ENCODE data around the gene ADGRL4. TPM values are rescaled to one million over a fixed set of nuclear protein-coding genes. Genes with fewer than 3 reads are reported as not detected.

Gene ADGRL4
- total RNA-seq, 1 experiment from 2014 or later = 0.10 TPM

DNA sequence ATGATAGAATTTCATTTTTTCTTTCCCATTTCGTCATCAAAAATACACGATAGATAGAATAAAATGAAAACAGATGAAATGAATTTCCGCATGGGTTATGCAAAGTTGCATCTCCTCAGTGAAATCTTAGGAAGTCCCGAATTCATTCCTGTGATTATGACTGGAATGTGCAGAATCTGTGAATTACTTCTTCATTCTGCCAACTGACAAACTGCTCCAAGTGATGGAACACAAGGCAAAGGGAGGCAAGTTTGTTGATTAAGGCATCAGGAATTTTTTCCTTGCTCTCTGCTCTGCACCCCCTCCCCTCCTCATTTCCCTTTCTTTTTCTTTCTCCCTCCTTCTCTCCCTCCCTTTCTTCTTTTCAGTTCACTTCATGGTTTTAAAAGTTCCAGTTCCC lies 37.0 kb upstream of the ADGRL4 start:
- no peaks in the 10 kb centered on the region for H4K20me1 ChIP-seq (ENCODE audit: insufficient read depth)
- no peaks in the 10 kb centered on the region for H3K9me2 ChIP-seq (ENCODE audit: insufficient read depth)
- no TSS peak for BruUV-seq (replicated peaks)
- ChIA-PET CTCF (no interaction called here), POLR2A (no interaction called here), RAD21 (ENCODE audit: low non-redundant PET in 1 of 2, low total read pairs in 2 of 2, uncharacterized antibody in 2 of 2, unreplicated experiment in 2 of 2) (no interaction called here)
- no peaks in the 10 kb centered on the region for H3K9me3 ChIP-seq (ENCODE audit: control insufficient read depth in 1 of 2, insufficient read depth in 1 of 2, low read depth in 1 of 2, low read length in 2 of 2)
- no peak for TF ChIP-seq CTCF (IDR thresholded peaks at IDR 0.05 in 2 of 3, conservative IDR thresholded peaks at IDR 0.05 in 1 of 3; ENCODE audit: borderline replicate concordance in 1 of 3, insufficient read depth in 1 of 3, low read depth in 2 of 3, low read length in 2 of 3)
- TF ChIP-seq POLR2A (IDR thresholded peaks at IDR 0.05; ENCODE audit: borderline replicate concordance, extremely low read depth, insufficient read depth, insufficient read length) = no peak
- no peak for TF ChIP-seq SP1 (IDR thresholded peaks at IDR 0.05; ENCODE audit: low read depth)
- no peak for TF ChIP-seq ELF1 (IDR thresholded peaks at IDR 0.05; ENCODE audit: borderline replicate concordance, low read depth)
- TF ChIP-seq REST (IDR thresholded peaks at IDR 0.05; ENCODE audit: low read depth) = no peak
- no peak for TF ChIP-seq RAD21 (IDR thresholded peaks at IDR 0.05; ENCODE audit: low read depth)
- no peak for TF ChIP-seq CEBPB (IDR thresholded peaks at IDR 0.05; ENCODE audit: low read depth)
- no peak for TF ChIP-seq CBX3 (IDR thresholded peaks at IDR 0.05; ENCODE audit: low read depth)
- TF ChIP-seq POLR2AphosphoS5 (IDR thresholded peaks at IDR 0.05; ENCODE audit: low read depth, low read length) = no peak
- no peak for TF ChIP-seq FOSL1 (IDR thresholded peaks at IDR 0.05; ENCODE audit: low read depth)
- no peak for TF ChIP-seq ZBTB33 (IDR thresholded peaks at IDR 0.05; ENCODE audit: extremely low read depth, insufficient replicate concordance, low read length)
- no peak for TF ChIP-seq EZH2 (IDR thresholded peaks at IDR 0.05)
- TF ChIP-seq EZH2phosphoT487 (IDR thresholded peaks at IDR 0.05; ENCODE audit: borderline replicate concordance) = no peak
- TF ChIP-seq, protein P1, sequence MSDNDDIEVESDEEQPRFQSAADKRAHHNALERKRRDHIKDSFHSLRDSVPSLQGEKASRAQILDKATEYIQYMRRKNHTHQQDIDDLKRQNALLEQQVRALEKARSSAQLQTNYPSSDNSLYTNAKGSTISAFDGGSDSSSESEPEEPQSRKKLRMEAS (IDR thresholded peaks at IDR 0.05) = no peak
- no peak for TF ChIP-seq SIN3A (IDR thresholded peaks at IDR 0.05; ENCODE audit: low read depth)
- TF ChIP-seq EGR1 (IDR thresholded peaks at IDR 0.05; ENCODE audit: low read depth) = no peak
- no peaks in the 10 kb centered on the region for H3K4me1 ChIP-seq (ENCODE audit: control insufficient read depth in 1 of 2, insufficient read depth in 2 of 2, low read length in 2 of 2)
- H3K79me2 ChIP-seq (ENCODE audit: insufficient read depth, low read length) = no peaks in the 10 kb centered on the region
- no peak overlapping the region for H3K4me3 ChIP-seq (replicated peaks in 1 of 2; ENCODE audit: low read depth in 1 of 2, low read length in 2 of 2)
- H3K36me3 ChIP-seq (ENCODE audit: control insufficient read depth in 1 of 2, insufficient read depth in 2 of 2, low read length in 2 of 2) = no peaks in the 10 kb centered on the region
- H3K27ac ChIP-seq (ENCODE audit: low read depth, low read length) = no peak overlapping the region
- no peak overlapping the region for H3K9ac ChIP-seq (ENCODE audit: low read length)
- no peak for DNase-seq (ENCODE audit: low read depth, low spot score)
- H3K4me2 ChIP-seq (ENCODE audit: low read length) = no peak overlapping the region
- H3K27me3 ChIP-seq (ENCODE audit: insufficient read depth, low read length) = no peaks in the 10 kb centered on the region
- no peak overlapping the region for H2AFZ ChIP-seq (ENCODE audit: low read depth, low read length, poor library complexity, severe bottlenecking)
- no peak for ATAC-seq
- intact Hi-C loops (cut with micrococcal nuclease) = no loop called here

Measured in HCT116 (cell line).